Endodermal cell (in vitro differentiated cells): ENCODE results near the gene TRIP12. TPM values are rescaled to one million over a fixed set of nuclear protein-coding genes. Genes with fewer than 3 reads are reported as not detected.
A peak's percentile ranks its signal among the peaks of the same experiment; 100 is the strongest.

ENCODE experiments used
- DNase-seq: peaks from one replicate; pipeline ENCODE4 v3.0.0-alpha.2; 2017
- H3K27ac ChIP-seq: 2 replicates; pipeline ENCODE4 v1.5.1; 2013; ENCODE audit warnings: mild to moderate bottlenecking, low read depth, low read length, moderate library complexity
- H3K27me3 ChIP-seq: 2 replicates; pipeline ENCODE4 v1.6.1; 2013; ENCODE audit warnings: mild to moderate bottlenecking, low read length, moderate library complexity; ENCODE audit not compliant: insufficient read depth, control insufficient read depth, poor library complexity, severe bottlenecking
- H3K36me3 ChIP-seq: 2 replicates; pipeline ENCODE4 v1.7.0; 2013; ENCODE audit warnings: mild to moderate bottlenecking, low read length, moderate library complexity; ENCODE audit not compliant: control insufficient read depth, insufficient read depth
- H3K4me1 ChIP-seq: one replicate; pipeline ENCODE4 v1.7.0; 2013; ENCODE audit warnings: low read length; ENCODE audit not compliant: control insufficient read depth, insufficient read depth
- H3K4me3 ChIP-seq: 2 replicates; pipeline ENCODE4 v1.5.1; 2013; ENCODE audit warnings: mild to moderate bottlenecking, low read length, moderate library complexity
- H3K9ac ChIP-seq: 2 replicates; pipeline ENCODE4 v1.6.1; 2013; ENCODE audit warnings: mild to moderate bottlenecking, low read length, moderate library complexity; ENCODE audit not compliant: poor library complexity, severe bottlenecking; ENCODE audit errors: extremely low read depth
- H3K9me3 ChIP-seq: 2 replicates; pipeline ENCODE4 v1.6.1; 2013; ENCODE audit warnings: mild to moderate bottlenecking, low read length, moderate library complexity; ENCODE audit not compliant: control insufficient read depth
- H3K27ac Mint-ChIP-seq: 2 replicates; pipeline ENCODE4 v1.8.0; 2020; ENCODE audit warnings: mixed read lengths
- H3K27me3 Mint-ChIP-seq: 2 replicates; pipeline ENCODE4 v1.8.0; 2021; ENCODE audit warnings: mild to moderate bottlenecking, mixed read lengths; ENCODE audit not compliant: insufficient read depth
- H3K36me3 Mint-ChIP-seq: 2 replicates; pipeline ENCODE4 v1.8.0; 2020; ENCODE audit warnings: low read depth, mixed read lengths
- H3K4me1 Mint-ChIP-seq: 2 replicates; pipeline ENCODE4 v1.8.0; 2020; ENCODE audit warnings: mixed read lengths
- H3K4me3 Mint-ChIP-seq: 2 replicates; pipeline ENCODE4 v1.8.0; 2020; ENCODE audit warnings: mild to moderate bottlenecking, moderate library complexity, mixed read lengths
- H3K9me3 Mint-ChIP-seq: 2 replicates; pipeline ENCODE4 v1.8.0; 2020; ENCODE audit warnings: mild to moderate bottlenecking, mixed read lengths
- CTCF ChIP-seq: fragments of 200-600 bp; sonication (generic); conservative IDR thresholded peaks from 2 replicates; pipeline ENCODE4 v1.5.0; 2021; ENCODE audit warnings: antibody characterized with exemption, mild to moderate bottlenecking
- WGBS, 2 experiments: methylation state at CpG; one replicate each; pipeline versions ENCODE4 v1.1.5 to v1.1.7; 2013; ENCODE audit warnings: missing lambda C conversion rate in 2 of 2, mixed read lengths in 1 of 2; ENCODE audit not compliant: insufficient coverage in 1 of 2, insufficient read length in 1 of 2; 5-methylcytosine and 5-hydroxymethylcytosine counted together
- total RNA-seq, 2 donors: library from RNA; stranded (reverse); fragmentation: NEBNext Ultra II Directional in 1 of 2; extraction: Animal tissue kit (Norgen Biotek cat#: 25700) in 1 of 2; gene quantifications; 2 replicates in 1 of 2; 3 replicates in 1 of 2; pipeline ENCODE4 v1.2.1, GENCODE V29; 2021

The TRIP12 gene
- total RNA-seq, 2 donors from 2014 or later: 177 to 229 TPM

DNA sequence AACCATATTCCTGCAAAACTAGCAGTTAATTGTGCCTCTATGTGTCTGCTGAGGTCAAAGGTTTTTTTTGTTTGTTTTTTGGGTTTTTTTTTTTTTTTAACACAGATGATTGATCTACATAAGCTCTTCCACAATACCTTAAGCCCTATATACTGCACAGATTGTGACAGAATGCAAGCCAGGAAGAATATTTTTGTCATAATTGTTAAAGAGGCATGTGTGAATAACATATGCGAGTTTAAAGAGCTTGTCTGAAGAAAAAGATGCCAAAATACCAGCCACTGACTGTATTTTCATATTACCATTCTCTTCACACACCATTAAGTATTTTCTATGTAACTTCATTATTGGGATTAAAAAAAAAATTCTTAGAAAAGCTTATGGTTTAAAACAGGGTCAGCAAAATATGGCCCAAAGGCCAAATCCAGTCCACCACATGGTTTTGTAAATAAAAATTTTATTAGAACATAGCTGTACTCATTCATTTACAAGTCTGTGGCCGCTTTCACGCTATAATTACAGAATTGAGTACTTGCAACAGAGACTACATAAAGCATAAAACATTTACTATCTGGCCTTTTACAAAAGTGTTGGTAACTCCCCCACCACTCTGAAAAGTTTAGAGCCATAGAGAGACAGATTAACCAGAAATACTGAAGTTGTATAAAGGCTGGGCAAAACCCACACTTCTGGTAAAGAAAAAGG, 89.9 kb downstream of the TRIP12 start:
- no peaks in the 10 kb centered on the region for H3K4me1 Mint-ChIP-seq
- DNase-seq: no peak

DNA sequence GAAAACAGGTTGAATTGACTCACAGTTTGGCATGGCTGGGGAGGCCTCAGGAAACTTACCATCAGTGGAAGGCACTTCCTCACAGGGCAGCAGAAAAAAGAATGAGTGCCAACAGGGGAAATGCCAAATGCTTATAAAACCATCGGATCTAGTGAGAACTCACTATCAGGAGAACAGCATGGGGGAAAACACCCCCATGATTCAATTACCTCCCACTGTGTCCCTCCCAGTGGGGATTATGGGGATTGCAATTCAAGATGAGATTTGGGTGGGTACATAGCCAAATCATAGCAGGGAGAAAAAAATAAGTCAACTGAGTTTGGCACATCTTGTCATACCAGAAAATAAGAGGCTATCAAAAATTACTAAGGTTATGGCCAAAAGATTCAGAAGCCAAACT, 96.3 kb downstream of the TRIP12 start:
- Mint-ChIP-seq H3K4me1 (peaks cover 18% of the 10 kb centered on the region), H3K9me3 (no peaks in the 10 kb centered on the region), H3K4me3 (no peak overlapping the region), H3K27me3 (no peaks in the 10 kb centered on the region), H3K36me3 (peaks cover 60% of the 10 kb centered on the region), H3K27ac (no peak overlapping the region)
- no peaks in the 10 kb centered on the region for H3K4me1 ChIP-seq
- no peaks in the 10 kb centered on the region for H3K27me3 ChIP-seq
- peaks cover 80% of the 10 kb centered on the region for H3K36me3 ChIP-seq
- no peak overlapping the region for H3K27ac ChIP-seq
- no peak overlapping the region for H3K4me3 ChIP-seq
- peaks cover 7% of the 10 kb centered on the region for H3K9me3 ChIP-seq
- WGBS, 2 experiments: 79% methylated on average over 1 of the region's 1 CpG; no CpG with 5 or more reads in 1 of the 2 experiments
- TF ChIP-seq CTCF: peak; percentile 53
- no peak for DNase-seq
- H3K9ac ChIP-seq: no peak overlapping the region

More for the DNA sequence above, 89.9 kb downstream of the TRIP12 start:
- no peak overlapping the region for H3K9ac ChIP-seq
- no peak overlapping the region for H3K4me3 ChIP-seq
- no peaks in the 10 kb centered on the region for H3K9me3 Mint-ChIP-seq
- TF ChIP-seq CTCF: no peak
- H3K36me3 Mint-ChIP-seq: peaks cover 37% of the 10 kb centered on the region
- no peak overlapping the region for H3K27ac Mint-ChIP-seq
- no peak overlapping the region for H3K27ac ChIP-seq
- no peaks in the 10 kb centered on the region for H3K27me3 Mint-ChIP-seq
- no peak overlapping the region for H3K4me3 Mint-ChIP-seq
- no peaks in the 10 kb centered on the region for H3K27me3 ChIP-seq
- no peaks in the 10 kb centered on the region for H3K9me3 ChIP-seq
- peaks cover 82% of the 10 kb centered on the region for H3K36me3 ChIP-seq
- H3K4me1 ChIP-seq: no peaks in the 10 kb centered on the region
- 86 to 100% methylated on average over 2 to 3 of the region's 3 CpGs for WGBS, 2 experiments

DNA sequence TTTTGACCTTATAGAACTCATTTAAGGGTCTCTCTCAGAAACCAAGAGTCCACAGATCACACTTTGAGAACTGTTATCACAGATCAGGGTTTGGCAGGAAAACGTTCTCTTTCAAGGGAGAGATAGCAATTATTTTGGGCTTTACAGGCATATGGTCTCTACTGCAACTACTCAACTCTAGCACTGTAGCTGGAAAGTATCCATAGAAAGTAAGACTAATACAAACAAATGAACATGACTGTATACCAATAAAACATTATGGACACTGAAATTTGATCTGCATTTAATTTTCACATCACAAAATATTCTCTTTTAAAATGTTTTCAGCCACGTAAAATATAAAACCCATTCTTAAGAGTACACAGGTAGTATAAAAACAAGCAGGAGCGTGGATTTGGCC, 100.5 kb downstream of the TRIP12 start:
- peaks cover 18% of the 10 kb centered on the region for H3K4me1 Mint-ChIP-seq

More for the DNA sequence above, 100.5 kb downstream of the TRIP12 start:
- Histone ChIP-seq H3K27me3 (no peaks in the 10 kb centered on the region), H3K9me3 (peaks cover 7% of the 10 kb centered on the region), H3K27ac (no peak overlapping the region), H3K9ac (no peak overlapping the region), H3K4me3 (no peak overlapping the region), H3K4me1 (no peaks in the 10 kb centered on the region), H3K36me3 (peaks cover 83% of the 10 kb centered on the region)
- Mint-ChIP-seq H3K27me3 (no peaks in the 10 kb centered on the region), H3K36me3 (peaks cover 56% of the 10 kb centered on the region), H3K27ac (peak overlapping the region; percentile 19), H3K4me3 (no peak overlapping the region), H3K9me3 (no peaks in the 10 kb centered on the region)
- no peak for DNase-seq
- TF ChIP-seq CTCF: no peak
- 89 to 95% methylated on average over 3 of the region's 3 CpGs for WGBS, 2 experiments
